Stimulated activated CD8-positive, alpha-beta memory T cell treated with anti-CD3 and anti-CD28 coated beads, Interleukin-4, amount 100 ng/mL, for 4 hours (primary cell): Measurements from ENCODE around the gene GNA15.

Experiments
- DNase-seq, 2 donors: peaks; one replicate each; pipeline ENCODE4 v3.0.0-alpha.2; 2020; ENCODE audit warnings: low read depth in 2 of 2, low spot score in 1 of 2

Gene GNA15

GRCh38 chr19:3206216-3206953 is 70.6 kb downstream of the GNA15 start:
- DNase-seq: no peak

GRCh38 chr19:3207461-3208242 is 71.8 kb downstream of the GNA15 start:
- DNase-seq: no peak

GRCh38 chr19:3208317-3209207 is 72.7 kb downstream of the GNA15 start:
- DNase-seq: no peak

DNA sequence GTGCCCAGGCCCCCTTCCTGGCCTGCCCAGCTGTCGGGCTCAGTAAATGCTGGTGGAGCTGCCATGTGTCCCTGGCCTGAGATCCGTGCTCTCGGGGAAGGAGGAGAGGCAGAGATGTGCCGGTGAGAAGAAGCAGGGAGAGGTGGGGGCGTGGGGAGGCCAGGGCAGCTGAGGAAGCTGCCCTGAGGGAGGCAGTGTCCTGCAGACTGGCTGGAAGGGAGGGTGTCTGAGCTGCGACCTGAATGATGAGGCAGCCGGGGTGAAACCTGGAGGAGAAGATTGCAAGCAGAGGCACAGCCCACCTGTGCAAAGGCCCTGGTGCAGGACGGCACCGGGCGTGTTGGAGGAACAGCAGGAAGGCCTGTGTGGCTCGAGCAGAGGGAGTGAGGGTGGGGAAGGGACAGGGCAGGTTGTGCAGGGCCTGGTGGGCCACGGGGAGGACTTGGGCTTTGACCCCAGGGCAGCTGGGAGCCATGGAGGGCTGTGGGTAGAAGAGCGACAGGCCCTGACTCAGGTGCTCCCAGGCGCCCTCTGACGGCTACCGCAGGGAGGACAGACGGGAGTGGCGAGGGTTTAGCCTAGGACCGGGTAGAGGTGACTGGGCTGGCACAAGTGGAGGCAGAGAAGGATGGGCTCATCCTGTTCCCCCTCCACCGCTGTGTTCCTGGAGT is 74.6 kb downstream of the GNA15 start:
- peak; percentile 30 to 58 for DNase-seq

GRCh38 chr19:3211191-3211590 is 75.4 kb downstream of the GNA15 start:
- DNase-seq: no peak

GRCh38 chr19:3213159-3213558 is 77.3 kb downstream of the GNA15 start:
- DNase-seq: no peak
